ENCODE data around the gene ONECUT2. TPM values are rescaled to one million over a fixed set of nuclear protein-coding genes. Genes with fewer than 3 reads are reported as not detected.

The ONECUT2 gene
- total RNA-seq, 1 donor from 2014 or later: under 0.01 TPM

GRCh38 chr18:57431002-57431382 lies 4.2 kb upstream of the ONECUT2 start:
- no peak for DNase-seq (ENCODE audit: low read depth, low spot score)

- no peak for DNase-seq (ENCODE audit: low read depth, low spot score)
Measured at GRCh38 chr18:57431467-57432080, 3.6 kb upstream of the ONECUT2 start.

- no peak for DNase-seq (ENCODE audit: low read depth, low spot score)
Measured at GRCh38 chr18:57432140-57432539, 3.0 kb upstream of the ONECUT2 start.

- DNase-seq (ENCODE audit: low read depth, low spot score): no peak
Measured at GRCh38 chr18:57432751-57433400, 2.3 kb upstream of the ONECUT2 start.

GRCh38 chr18:57433482-57433881 lies 1.7 kb upstream of the ONECUT2 start:
- DNase-seq (ENCODE audit: low read depth, low spot score): no peak

- DNase-seq (ENCODE audit: low read depth, low spot score): no peak
Measured at GRCh38 chr18:57433934-57434535, 1.1 kb upstream of the ONECUT2 start.

GRCh38 chr18:57435846-57436190 lies 644 bp downstream of the ONECUT2 start:
- DNase-seq (ENCODE audit: low read depth, low spot score): no peak

GRCh38 chr18:57436191-57436964 lies 1.2 kb downstream of the ONECUT2 start:
- DNase-seq (ENCODE audit: low read depth, low spot score): no peak

GRCh38 chr18:57436965-57437333 lies 1.8 kb downstream of the ONECUT2 start:
- DNase-seq (ENCODE audit: low read depth, low spot score): no peak

GRCh38 chr18:57437402-57437765 lies 2.2 kb downstream of the ONECUT2 start:
- no peak for DNase-seq (ENCODE audit: low read depth, low spot score)

GRCh38 chr18:57437766-57438671 lies 2.8 kb downstream of the ONECUT2 start:
- peak; percentile 37 for DNase-seq (ENCODE audit: low read depth, low spot score)

GRCh38 chr18:57438743-57439608 lies 3.8 kb downstream of the ONECUT2 start:
- no peak for DNase-seq (ENCODE audit: low read depth, low spot score)

- no peak for DNase-seq (ENCODE audit: low read depth, low spot score)
Measured at GRCh38 chr18:57439609-57439968, 4.4 kb downstream of the ONECUT2 start.

GRCh38 chr18:57439985-57440330 lies 4.8 kb downstream of the ONECUT2 start:
- DNase-seq (ENCODE audit: low read depth, low spot score): no peak

GRCh38 chr18:57440331-57441070 lies 5.3 kb downstream of the ONECUT2 start:
- no peak for DNase-seq (ENCODE audit: low read depth, low spot score)

GRCh38 chr18:57441071-57441794 lies 6.1 kb downstream of the ONECUT2 start:
- DNase-seq (ENCODE audit: low read depth, low spot score): no peak

- no peak for DNase-seq (ENCODE audit: low read depth, low spot score)
Measured at GRCh38 chr18:57443247-57443646, 8.1 kb downstream of the ONECUT2 start.

- DNase-seq (ENCODE audit: low read depth, low spot score): no peak
Measured at GRCh38 chr18:57443702-57444101, 8.5 kb downstream of the ONECUT2 start.

GRCh38 chr18:57444301-57444759 lies 9.2 kb downstream of the ONECUT2 start:
- no peak for DNase-seq (ENCODE audit: low read depth, low spot score)

All from pulmonary artery endothelial cell (primary cell).